SU-DHL-6 (cell line): ENCODE measurements around the gene NAGPA.
A peak's percentile ranks its signal among the peaks of the same experiment; 100 is the strongest.

Source experiments
- H2AFZ ChIP-seq: fragments of 200-600 bp; sonication (generic); 2 replicates; pipeline ENCODE4 v1.6.1; 2014; ENCODE audit warnings: low read depth, mild to moderate bottlenecking, moderate library complexity, mixed read lengths, antibody characterized with exemption, low read length; ENCODE audit not compliant: severe bottlenecking
- H3F3A ChIP-seq: fragments of 200-600 bp; shearing (Covaris generic); 2 replicates; pipeline ENCODE4 v1.6.0; 2016; ENCODE audit warnings: antibody characterized with exemption, mild to moderate bottlenecking; ENCODE audit not compliant: insufficient read depth
- H3K27ac ChIP-seq: fragments of 200-600 bp; sonication (generic); 2 replicates; pipeline ENCODE4 v1.5.1; 2016; ENCODE audit warnings: low read depth, mild to moderate bottlenecking, low read length, moderate library complexity, mixed read lengths
- H3K27me3 ChIP-seq: fragments of 200-600 bp; sonication (generic), shearing (Covaris generic); 2 replicates; pipeline ENCODE4 v1.6.0; 2014; ENCODE audit warnings: mild to moderate bottlenecking, low read length
- H3K36me3 ChIP-seq: fragments of 200-600 bp; sonication (generic); 2 replicates; pipeline ENCODE4 v1.6.1; 2014; ENCODE audit warnings: mild to moderate bottlenecking, low read length, mixed read lengths
- H3K4me2 ChIP-seq: fragments of 300-600, 200-600 bp; shearing (Covaris generic), sonication (generic); 2 replicates; pipeline ENCODE4 v1.6.0; 2014; ENCODE audit warnings: low read length, low read depth, mild to moderate bottlenecking; ENCODE audit not compliant: poor library complexity, severe bottlenecking
- H3K4me3 ChIP-seq: fragments of 200-600 bp; sonication (generic); 2 replicates; pipeline ENCODE4 v1.5.1; 2014; ENCODE audit warnings: antibody characterized with exemption, low read length, mild to moderate bottlenecking, mixed read lengths; ENCODE audit not compliant: insufficient read depth, poor library complexity, severe bottlenecking
- H3K79me2 ChIP-seq: fragments of 200-600 bp; sonication (generic); 2 replicates; pipeline ENCODE4 v1.6.1; 2014; ENCODE audit warnings: mild to moderate bottlenecking, low read length, moderate library complexity; ENCODE audit not compliant: insufficient read depth
- H3K9ac ChIP-seq: fragments of 200-600 bp; sonication (generic); 2 replicates; pipeline ENCODE4 v1.7.0; 2014; ENCODE audit warnings: mild to moderate bottlenecking, low read length
- H3K9me2 ChIP-seq: fragments of 200-600 bp; sonication (generic); replicated peaks from 2 replicates; pipeline ENCODE4 v1.6.1; 2014; ENCODE audit warnings: low read length; ENCODE audit not compliant: insufficient read depth
- H3K9me3 ChIP-seq: fragments of 200-600 bp; sonication (generic); 2 replicates; pipeline ENCODE4 v1.6.1; 2014; ENCODE audit warnings: low read length, mixed read lengths; ENCODE audit not compliant: insufficient read depth
- H4K20me1 ChIP-seq: fragments of 200-600 bp; sonication (generic); 2 replicates; pipeline ENCODE4 v1.6.1; 2014; ENCODE audit warnings: low read depth, mild to moderate bottlenecking, antibody characterized with exemption, low read length, moderate library complexity, mixed read lengths
- EZH2phosphoT487 ChIP-seq: fragments of 200-600 bp; sonication (generic), shearing (Covaris generic); conservative IDR thresholded peaks from 2 replicates; pipeline ENCODE4 v1.6.1; 2018; ENCODE audit warnings: mild to moderate bottlenecking, antibody characterized with exemption, low read length, moderate library complexity, mixed read lengths
- TF ChIP-seq, protein P1 (sequence below): fragments of 200-600 bp; sonication (generic); IDR thresholded peaks from one replicate; pipeline ENCODE4 v1.5.1; 2017; ENCODE audit warnings: antibody characterized with exemption, mild to moderate bottlenecking, low read length, moderate library complexity; ENCODE audit not compliant: insufficient read depth, poor library complexity, severe bottlenecking

The NAGPA gene

DNA sequence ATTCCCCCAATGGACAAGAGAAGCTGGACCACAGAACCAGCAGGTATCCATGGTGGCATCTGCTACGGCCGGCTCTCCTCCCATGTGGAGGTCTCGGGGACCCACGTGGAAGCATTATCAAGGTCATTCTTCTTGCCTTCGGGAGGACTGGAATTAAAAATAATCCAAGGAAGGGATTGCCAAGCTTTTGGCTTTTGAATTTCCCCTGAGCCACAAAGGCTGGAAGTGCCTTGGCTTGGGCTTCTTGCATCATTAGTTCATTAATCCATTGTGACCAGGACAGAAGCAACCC, 16.1 kb downstream of the NAGPA start:
- Histone ChIP-seq H3K79me2 (no peaks in the 10 kb centered on the region), H3K9me2 (no peaks in the 10 kb centered on the region), H3K9me3 (no peaks in the 10 kb centered on the region), H3K36me3 (no peaks in the 10 kb centered on the region), H3K27ac (no peak overlapping the region), H3K4me3 (no peak overlapping the region), H3K4me2 (no peak overlapping the region), H3F3A (no peaks in the 10 kb centered on the region), H3K27me3 (no peaks in the 10 kb centered on the region), H2AFZ (no peak overlapping the region), H3K9ac (no peak overlapping the region), H4K20me1 (no peaks in the 10 kb centered on the region)
- no peak for TF ChIP-seq EZH2phosphoT487
- TF ChIP-seq, protein P1, sequence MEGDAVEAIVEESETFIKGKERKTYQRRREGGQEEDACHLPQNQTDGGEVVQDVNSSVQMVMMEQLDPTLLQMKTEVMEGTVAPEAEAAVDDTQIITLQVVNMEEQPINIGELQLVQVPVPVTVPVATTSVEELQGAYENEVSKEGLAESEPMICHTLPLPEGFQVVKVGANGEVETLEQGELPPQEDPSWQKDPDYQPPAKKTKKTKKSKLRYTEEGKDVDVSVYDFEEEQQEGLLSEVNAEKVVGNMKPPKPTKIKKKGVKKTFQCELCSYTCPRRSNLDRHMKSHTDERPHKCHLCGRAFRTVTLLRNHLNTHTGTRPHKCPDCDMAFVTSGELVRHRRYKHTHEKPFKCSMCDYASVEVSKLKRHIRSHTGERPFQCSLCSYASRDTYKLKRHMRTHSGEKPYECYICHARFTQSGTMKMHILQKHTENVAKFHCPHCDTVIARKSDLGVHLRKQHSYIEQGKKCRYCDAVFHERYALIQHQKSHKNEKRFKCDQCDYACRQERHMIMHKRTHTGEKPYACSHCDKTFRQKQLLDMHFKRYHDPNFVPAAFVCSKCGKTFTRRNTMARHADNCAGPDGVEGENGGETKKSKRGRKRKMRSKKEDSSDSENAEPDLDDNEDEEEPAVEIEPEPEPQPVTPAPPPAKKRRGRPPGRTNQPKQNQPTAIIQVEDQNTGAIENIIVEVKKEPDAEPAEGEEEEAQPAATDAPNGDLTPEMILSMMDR = no peak

DNA sequence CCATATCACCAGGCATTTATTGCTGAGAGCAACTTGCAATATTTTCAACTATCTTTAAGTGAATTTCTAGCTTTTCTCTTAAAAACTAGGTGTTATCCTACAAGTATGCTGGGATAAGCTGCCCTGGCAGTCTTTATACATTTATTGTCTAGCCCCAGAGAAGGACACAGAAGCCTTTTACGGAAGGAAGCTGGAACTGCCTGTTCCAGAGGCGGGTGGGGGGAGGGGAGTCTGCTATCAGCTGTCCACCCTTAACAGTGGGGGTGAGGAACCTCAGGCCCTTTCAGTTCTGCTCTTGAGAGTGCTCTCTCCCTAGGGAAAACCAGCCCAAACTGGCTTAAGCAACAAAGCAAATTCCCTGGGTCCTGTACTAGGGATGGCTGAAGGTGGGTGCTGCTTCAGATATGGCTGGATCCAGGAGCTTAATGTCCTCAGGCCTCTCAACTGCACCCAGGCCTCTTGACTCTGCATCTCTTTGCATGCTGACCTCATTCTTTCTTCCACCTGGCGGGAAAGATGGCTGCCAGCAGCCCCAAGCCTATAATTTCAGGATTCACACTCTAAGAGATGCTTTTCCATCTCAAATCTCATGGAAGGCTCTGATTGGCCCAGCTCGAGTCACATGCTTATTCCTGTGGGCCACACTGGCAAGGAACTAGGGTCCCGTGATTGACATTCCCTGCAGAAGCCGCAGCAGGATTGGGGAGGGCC, 16.6 kb downstream of the NAGPA start:
- Histone ChIP-seq H3K4me2 (no peak overlapping the region), H3K4me3 (no peak overlapping the region), H3K9me2 (no peaks in the 10 kb centered on the region), H3F3A (no peaks in the 10 kb centered on the region), H3K9ac (no peak overlapping the region), H4K20me1 (no peaks in the 10 kb centered on the region), H3K9me3 (no peaks in the 10 kb centered on the region), H3K79me2 (no peaks in the 10 kb centered on the region), H3K36me3 (no peaks in the 10 kb centered on the region), H3K27ac (no peak overlapping the region), H3K27me3 (no peaks in the 10 kb centered on the region), H2AFZ (no peak overlapping the region)
- no peak for TF ChIP-seq EZH2phosphoT487
- TF ChIP-seq, protein P1 = no peak

DNA sequence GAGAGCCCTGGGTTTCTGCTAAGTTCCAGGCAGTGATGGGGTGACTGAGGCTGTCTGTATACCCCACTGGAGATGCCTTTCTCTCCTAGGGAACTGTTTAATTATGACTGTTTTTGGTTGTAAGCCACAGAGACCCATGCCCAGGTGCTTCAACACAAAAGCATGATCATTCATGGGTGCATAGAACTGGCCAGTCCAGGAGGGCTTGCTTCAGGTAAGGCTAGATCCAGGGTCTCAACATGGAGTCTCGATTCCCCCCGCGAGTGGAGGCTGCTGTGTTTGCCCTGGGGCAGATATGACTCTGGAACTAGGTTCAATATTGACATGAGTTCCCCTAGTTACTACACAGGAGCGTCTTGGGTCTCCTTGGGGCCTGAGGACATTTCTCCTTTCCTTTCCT, 17.8 kb downstream of the NAGPA start:
- Histone ChIP-seq H3K79me2 (no peaks in the 10 kb centered on the region), H3K9me2 (no peaks in the 10 kb centered on the region), H3K36me3 (no peaks in the 10 kb centered on the region), H3K4me2 (no peak overlapping the region), H3K27me3 (no peaks in the 10 kb centered on the region), H3K9me3 (no peaks in the 10 kb centered on the region), H4K20me1 (no peaks in the 10 kb centered on the region), H3K27ac (no peak overlapping the region), H3K9ac (no peak overlapping the region), H2AFZ (peak overlapping the region; percentile 35), H3K4me3 (no peak overlapping the region), H3F3A (no peaks in the 10 kb centered on the region)
- TF ChIP-seq, protein P1 = no peak
- no peak for TF ChIP-seq EZH2phosphoT487
